HG02642 (cell line): ENCODE data around the gene EME2.
"Not testable (repeated sequence)": the region's sequence is repeated elsewhere in the genome, so short reads cannot be mapped to it uniquely, and the experiment has no call there.

Source experiments
- ATAC-seq: cut with Tn5 transposase; IDR thresholded peaks from one replicate; pipeline ENCODE4 v1.9.1; 2021; ENCODE audit warnings: mild to moderate bottlenecking; ENCODE audit not compliant: unreplicated experiment, poor library complexity

EME2 gene

GRCh38 chr16:1789643-1790045, 17.0 kb downstream of the EME2 start:
- no peak for ATAC-seq

- ATAC-seq: no peak
Measured at GRCh38 chr16:1790261-1790610, 17.6 kb downstream of the EME2 start.

- no peak for ATAC-seq
Measured at GRCh38 chr16:1790611-1791255, 18.1 kb downstream of the EME2 start.

- ATAC-seq: no peak
Measured at GRCh38 chr16:1791256-1791942, 18.8 kb downstream of the EME2 start.

- no peak for ATAC-seq
Measured at GRCh38 chr16:1791943-1792812, 19.6 kb downstream of the EME2 start.

GRCh38 chr16:1792836-1793577, 20.4 kb downstream of the EME2 start:
- ATAC-seq: no peak

- no peak for ATAC-seq
Measured at GRCh38 chr16:1793578-1794220, 21.1 kb downstream of the EME2 start, which contains the start of gene IGFALS. TSS of gene IGFALS (minus strand) at chr16:1793705. CDS start at chr16:1793652, 53 bp downstream.

- ATAC-seq: no peak
Measured at GRCh38 chr16:1794221-1794871, 21.7 kb downstream of the EME2 start.

- ATAC-seq: no peak
Measured at GRCh38 chr16:1794908-1795666, 22.5 kb downstream of the EME2 start.

- ATAC-seq: not testable (repeated sequence)
Measured at GRCh38 chr16:1799263-1799662, 26.7 kb downstream of the EME2 start.

GRCh38 chr16:1800701-1801100, 28.1 kb downstream of the EME2 start:
- ATAC-seq: no peak

- no peak for ATAC-seq
Measured at GRCh38 chr16:1807626-1808025, 35.0 kb downstream of the EME2 start.

GRCh38 chr16:1808691-1809090, 36.1 kb downstream of the EME2 start:
- ATAC-seq: no peak

GRCh38 chr16:1809281-1809801, 36.7 kb downstream of the EME2 start:
- no peak for ATAC-seq

- no peak for ATAC-seq
Measured at GRCh38 chr16:1810106-1810505, 37.5 kb downstream of the EME2 start.

- ATAC-seq: no peak
Measured at GRCh38 chr16:1810536-1810935, 37.9 kb downstream of the EME2 start.

- no peak for ATAC-seq
Measured at GRCh38 chr16:1812732-1813163, 40.1 kb downstream of the EME2 start.

GRCh38 chr16:1815461-1815860, 42.9 kb downstream of the EME2 start:
- ATAC-seq: no peak
